ENCODE results near the gene RTTN.

DNA sequence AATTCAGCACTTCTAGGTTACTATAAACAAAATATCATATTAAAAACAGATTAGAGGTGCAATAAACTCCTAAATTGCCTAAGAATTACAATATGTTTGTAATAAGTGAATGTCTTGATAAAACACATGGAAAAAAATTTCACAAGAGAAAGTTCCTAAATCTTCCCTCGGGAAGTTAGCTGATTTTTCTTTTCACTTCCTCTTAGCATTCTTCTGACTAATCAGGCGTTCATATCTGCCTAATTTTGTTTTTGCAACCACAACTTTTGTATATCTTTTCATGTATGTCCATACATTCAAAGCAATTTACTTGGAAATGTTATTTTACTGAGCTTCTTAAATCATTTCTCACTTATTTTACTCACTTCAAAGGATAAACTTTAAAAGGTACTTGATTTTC lies 88.5 kb downstream of the RTTN start:
- TF ChIP-seq, protein P1, sequence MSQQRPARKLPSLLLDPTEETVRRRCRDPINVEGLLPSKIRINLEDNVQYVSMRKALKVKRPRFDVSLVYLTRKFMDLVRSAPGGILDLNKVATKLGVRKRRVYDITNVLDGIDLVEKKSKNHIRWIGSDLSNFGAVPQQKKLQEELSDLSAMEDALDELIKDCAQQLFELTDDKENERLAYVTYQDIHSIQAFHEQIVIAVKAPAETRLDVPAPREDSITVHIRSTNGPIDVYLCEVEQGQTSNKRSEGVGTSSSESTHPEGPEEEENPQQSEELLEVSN (IDR thresholded peaks at IDR 0.05; ENCODE audit: borderline replicate concordance, low read depth), result no peak
- TF ChIP-seq, protein P2, sequence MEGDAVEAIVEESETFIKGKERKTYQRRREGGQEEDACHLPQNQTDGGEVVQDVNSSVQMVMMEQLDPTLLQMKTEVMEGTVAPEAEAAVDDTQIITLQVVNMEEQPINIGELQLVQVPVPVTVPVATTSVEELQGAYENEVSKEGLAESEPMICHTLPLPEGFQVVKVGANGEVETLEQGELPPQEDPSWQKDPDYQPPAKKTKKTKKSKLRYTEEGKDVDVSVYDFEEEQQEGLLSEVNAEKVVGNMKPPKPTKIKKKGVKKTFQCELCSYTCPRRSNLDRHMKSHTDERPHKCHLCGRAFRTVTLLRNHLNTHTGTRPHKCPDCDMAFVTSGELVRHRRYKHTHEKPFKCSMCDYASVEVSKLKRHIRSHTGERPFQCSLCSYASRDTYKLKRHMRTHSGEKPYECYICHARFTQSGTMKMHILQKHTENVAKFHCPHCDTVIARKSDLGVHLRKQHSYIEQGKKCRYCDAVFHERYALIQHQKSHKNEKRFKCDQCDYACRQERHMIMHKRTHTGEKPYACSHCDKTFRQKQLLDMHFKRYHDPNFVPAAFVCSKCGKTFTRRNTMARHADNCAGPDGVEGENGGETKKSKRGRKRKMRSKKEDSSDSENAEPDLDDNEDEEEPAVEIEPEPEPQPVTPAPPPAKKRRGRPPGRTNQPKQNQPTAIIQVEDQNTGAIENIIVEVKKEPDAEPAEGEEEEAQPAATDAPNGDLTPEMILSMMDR (IDR thresholded peaks at IDR 0.05), result no peak
- no peak for TF ChIP-seq MYC (IDR thresholded peaks at IDR 0.05; ENCODE audit: borderline replicate concordance, low read length)

Measured in A549 (cell line).